Measurements from ENCODE around the gene CHRDL1.
A peak's percentile ranks its signal among the peaks of the same experiment; 100 is the strongest.
"Not testable (repeated sequence)": the region's sequence is repeated elsewhere in the genome, so short reads cannot be mapped to it uniquely, and the experiment has no call there.

Gene CHRDL1

GRCh38 chrX:110795645-110796406 is at the start of gene CHRDL1:
TSS of gene CHRDL1 (minus strand) at chrX:110795817. CDS start at chrX:110792181, 3,636 bp downstream.
- in situ Hi-C loops (cut with HindIII; ENCODE audit: low sequenced_read_pairs) = no loop called here
- no peak for TF ChIP-seq CTCF (IDR thresholded peaks at IDR 0.05; ENCODE audit: low read depth, low read length)
- H3K4me3 ChIP-seq (ENCODE audit: low read depth, low read length) = peak within 1 kb of the TSS; percentile 39
- peak; percentile 40 for DNase-seq (ENCODE audit: low read depth, low spot score)

- no peak for DNase-seq (ENCODE audit: low read depth, low spot score)
- peak; percentile 23 for TF ChIP-seq CTCF (IDR thresholded peaks at IDR 0.05; ENCODE audit: low read depth, low read length)
- H3K4me3 ChIP-seq (ENCODE audit: low read depth, low read length) = no peak overlapping the region
- in situ Hi-C loops (cut with HindIII; ENCODE audit: low sequenced_read_pairs) = no loop called here
Observed at GRCh38 chrX:110836982-110837381, 41.4 kb upstream of the CHRDL1 start.

- H3K4me3 ChIP-seq (ENCODE audit: low read depth, low read length) = no peak overlapping the region
- TF ChIP-seq CTCF (IDR thresholded peaks at IDR 0.05; ENCODE audit: low read depth, low read length) = no peak
- no peak for DNase-seq (ENCODE audit: low read depth, low spot score)
- in situ Hi-C loops (cut with HindIII; ENCODE audit: low sequenced_read_pairs) = no loop called here
Observed at GRCh38 chrX:110836451-110836850, 40.8 kb upstream of the CHRDL1 start.

- DNase-seq (ENCODE audit: low read depth, low spot score) = no peak
- H3K4me3 ChIP-seq (ENCODE audit: low read depth, low read length) = no peak overlapping the region
- no peak for TF ChIP-seq CTCF (IDR thresholded peaks at IDR 0.05; ENCODE audit: low read depth, low read length)
- in situ Hi-C loops (cut with HindIII; ENCODE audit: low sequenced_read_pairs) = no loop called here
Observed at GRCh38 chrX:110836001-110836400, 40.4 kb upstream of the CHRDL1 start.

- H3K4me3 ChIP-seq (ENCODE audit: low read depth, low read length) = no peak overlapping the region
- DNase-seq (ENCODE audit: low read depth, low spot score) = no peak
- no peak for TF ChIP-seq CTCF (IDR thresholded peaks at IDR 0.05; ENCODE audit: low read depth, low read length)
- in situ Hi-C loops (cut with HindIII; ENCODE audit: low sequenced_read_pairs) = no loop called here
Observed at GRCh38 chrX:110825972-110826371, 30.4 kb upstream of the CHRDL1 start.

GRCh38 chrX:110816543-110816942 is 20.9 kb upstream of the CHRDL1 start:
- H3K4me3 ChIP-seq (ENCODE audit: low read depth, low read length); in situ Hi-C loops (cut with HindIII; ENCODE audit: low sequenced_read_pairs); DNase-seq (ENCODE audit: low read depth, low spot score): not testable (repeated sequence)

- TF ChIP-seq CTCF (IDR thresholded peaks at IDR 0.05; ENCODE audit: low read depth, low read length) = no peak
- in situ Hi-C loops (cut with HindIII; ENCODE audit: low sequenced_read_pairs) = no loop called here
- DNase-seq (ENCODE audit: low read depth, low spot score) = peak; percentile 71
- no peak overlapping the region for H3K4me3 ChIP-seq (ENCODE audit: low read depth, low read length)
Observed at GRCh38 chrX:110806145-110806544, 10.5 kb upstream of the CHRDL1 start.

Data from astrocyte of the spinal cord (primary cell).